H1 (cell line): Measurements from ENCODE around the gene RNU5D-1. TPM values are rescaled to one million over a fixed set of nuclear protein-coding genes. Genes with fewer than 3 reads are reported as not detected.

Experiments
- CTCF ChIA-PET: fragments of 300-600 bp; sonication (Branson Sonifier 250); formaldehyde crosslinking; loops from one replicate; lab custom pipeline; 2021; ENCODE audit not compliant: partially characterized antibody; lab: Charles Lee
- POLR2A ChIA-PET: fragments of 300-600 bp; sonication (Branson Sonifier 250); formaldehyde crosslinking; loops from one replicate; lab custom pipeline; 2021; ENCODE audit warnings: inconsistent platforms; ENCODE audit not compliant: partially characterized antibody; lab: Charles Lee
- DNase-seq, 2 experiments: peaks; one replicate each; pipeline versions ENCODE4 v3.0.0 to v3.0.0-alpha.2; 2010 to 2022; ENCODE audit warnings: low spot score in 2 of 2, low read depth in 1 of 2, mixed read lengths in 1 of 2
- FAIRE-seq: peaks from 2 replicates; lab custom pipeline; 2011; peaks lifted over from hg19 to GRCh38; lab: Jason Lieb, UNC
- H2AFZ ChIP-seq: 2 replicates; pipeline ENCODE4 v1.8.1; 2012; ENCODE audit warnings: low read length, inconsistent platforms
- H2AK5ac ChIP-seq: 2 replicates; pipeline ENCODE4 v1.6.1; 2013; ENCODE audit warnings: low read depth, low read length
- H2BK120ac ChIP-seq: replicated peaks from 2 replicates; pipeline ENCODE3; 2013; ENCODE audit warnings: low read depth, low read length, inconsistent platforms
- H2BK12ac ChIP-seq: 2 replicates; pipeline ENCODE4 v1.6.1; 2013; ENCODE audit warnings: low read depth, low read length
- H2BK15ac ChIP-seq: 2 replicates; pipeline ENCODE4 v1.6.1; 2013; ENCODE audit warnings: low read length
- H2BK20ac ChIP-seq: 2 replicates; pipeline ENCODE4 v1.6.1; 2013; ENCODE audit warnings: low read length
- H2BK5ac ChIP-seq: 2 replicates; pipeline ENCODE4 v1.6.1; 2013; ENCODE audit warnings: low read depth, low read length
- H3K14ac ChIP-seq: 2 replicates; pipeline ENCODE4 v1.6.1; 2013; ENCODE audit warnings: inconsistent platforms; ENCODE audit not compliant: insufficient read length
- H3K18ac ChIP-seq: 2 replicates; pipeline ENCODE4 v1.6.1; 2013; ENCODE audit warnings: low read length; ENCODE audit errors: extremely low read depth
- H3K23ac ChIP-seq: 2 replicates; pipeline ENCODE4 v1.6.1; 2013; ENCODE audit warnings: inconsistent platforms; ENCODE audit not compliant: insufficient read length
- H3K23me2 ChIP-seq: 2 replicates; pipeline ENCODE4 v1.6.1; 2013; ENCODE audit warnings: low read depth, low read length
- H3K27ac ChIP-seq: 2 replicates; pipeline ENCODE4 v1.6.1; 2011; ENCODE audit warnings: low read depth, low read length, inconsistent platforms
- H3K27me3 ChIP-seq, 4 experiments: replicated peaks in 1 of 4; 1 replicate in 1 of 4; 2 replicates in 3 of 4; pipeline versions ENCODE4 v1.6.1 to v1.8.1; 2011 to 2013; ENCODE audit warnings: low read length in 3 of 4, mild to moderate bottlenecking in 3 of 4, inconsistent platforms in 2 of 4, mixed read lengths in 2 of 4, moderate library complexity in 1 of 4; ENCODE audit not compliant: control insufficient read depth in 3 of 4, insufficient read depth in 3 of 4; ENCODE audit errors: extremely low read depth in 1 of 4
- H3K36me3 ChIP-seq, 4 experiments: 2 replicates each; pipeline versions ENCODE4 v1.6.1 to v1.8.1; 2011 to 2013; ENCODE audit warnings: mild to moderate bottlenecking in 4 of 4, low read length in 3 of 4, moderate library complexity in 2 of 4, control low read depth in 1 of 4, inconsistent platforms in 1 of 4; ENCODE audit not compliant: insufficient read depth in 4 of 4, control insufficient read depth in 2 of 4
- H3K4ac ChIP-seq: replicated peaks from 2 replicates; pipeline ENCODE3; 2013; ENCODE audit warnings: low read length, low read depth, mixed read lengths, inconsistent platforms; ENCODE audit not compliant: insufficient read length
- H3K4me1 ChIP-seq, 4 experiments: replicated peaks in 1 of 4; 1 replicate in 1 of 4; 2 replicates in 3 of 4; pipeline versions ENCODE4 v1.6.1 to v1.8.1; 2011 to 2013; ENCODE audit warnings: low read length in 3 of 4, inconsistent platforms in 2 of 4, mixed read lengths in 1 of 4; ENCODE audit not compliant: insufficient read depth in 4 of 4, control insufficient read depth in 3 of 4
- H3K4me2 ChIP-seq, 2 experiments: 2 replicates each; pipeline versions ENCODE4 v1.6.1 to v1.8.1; 2011 to 2013; ENCODE audit warnings: low read depth in 2 of 2, low read length in 2 of 2, control low read depth in 1 of 2, inconsistent platforms in 1 of 2, mild to moderate bottlenecking in 1 of 2; ENCODE audit not compliant: insufficient read depth in 1 of 2
- H3K4me3 ChIP-seq, 4 experiments: fragments of 200-600, 300-600 bp in 1 of 4; sonication (generic), shearing (Covaris generic), sonication (Bioruptor Twin) in 1 of 4; 2 replicates each; pipeline versions ENCODE4 v1.5.1 to v1.8.1; 2011 to 2016; ENCODE audit warnings: low read length in 4 of 4, low read depth in 3 of 4, control low read depth in 2 of 4, inconsistent platforms in 2 of 4, mild to moderate bottlenecking in 2 of 4, mixed read lengths in 1 of 4, moderate library complexity in 1 of 4; ENCODE audit not compliant: insufficient read depth in 2 of 4; ENCODE audit errors: extremely low read depth in 1 of 4
- H3K56ac ChIP-seq: replicated peaks from 2 replicates; pipeline ENCODE3; 2013; ENCODE audit warnings: low read depth, mild to moderate bottlenecking, mixed read lengths, low read length, inconsistent platforms; ENCODE audit not compliant: insufficient read length
- H3K79me1 ChIP-seq: 2 replicates; pipeline ENCODE4 v1.6.1; 2013; ENCODE audit warnings: low read depth, low read length, control low read depth
- H3K79me2 ChIP-seq, 2 experiments: 2 replicates each; pipeline versions ENCODE4 v1.6.1 to v1.8.1; 2012 to 2013; ENCODE audit warnings: low read length in 2 of 2, mild to moderate bottlenecking in 2 of 2, inconsistent platforms in 1 of 2; ENCODE audit not compliant: insufficient read depth in 2 of 2, control insufficient read depth in 1 of 2
- H3K9ac ChIP-seq, 4 experiments: replicated peaks in 1 of 4; 1 replicate in 1 of 4; 2 replicates in 3 of 4; pipeline versions ENCODE4 v1.6.1 to v1.8.1; 2011 to 2013; ENCODE audit warnings: low read depth in 3 of 4, low read length in 3 of 4, control low read depth in 2 of 4, mild to moderate bottlenecking in 2 of 4, moderate library complexity in 2 of 4, inconsistent platforms in 1 of 4; ENCODE audit errors: extremely low read depth in 1 of 4
- H3K9me3 ChIP-seq, 2 experiments: 2 replicates each; pipeline versions ENCODE4 v1.6.1 to v1.8.1; 2012 to 2013; ENCODE audit warnings: mild to moderate bottlenecking in 2 of 2, moderate library complexity in 2 of 2, control low read depth in 1 of 2, inconsistent platforms in 1 of 2, low read depth in 1 of 2, low read length in 1 of 2, mixed read lengths in 1 of 2; ENCODE audit not compliant: insufficient read depth in 2 of 2
- H4K20me1 ChIP-seq, 2 experiments: replicated peaks in 1 of 2; 2 replicates each; pipeline versions ENCODE3 to v1.8.1; 2011 to 2013; ENCODE audit warnings: inconsistent platforms in 2 of 2, low read length in 2 of 2, mild to moderate bottlenecking in 1 of 2; ENCODE audit not compliant: insufficient read depth in 2 of 2, control insufficient read depth in 1 of 2
- H4K5ac ChIP-seq: 2 replicates; pipeline ENCODE4 v1.6.1; 2013; ENCODE audit warnings: low read length, low read depth, mixed read lengths, inconsistent platforms; ENCODE audit not compliant: insufficient read length
- H4K8ac ChIP-seq: 2 replicates; pipeline ENCODE4 v1.8.0; 2013; ENCODE audit warnings: mild to moderate bottlenecking, moderate library complexity, low read length, inconsistent platforms; ENCODE audit not compliant: insufficient read depth; ENCODE audit errors: extremely low read depth
- H4K91ac ChIP-seq: replicated peaks from 2 replicates; pipeline ENCODE3; 2013; ENCODE audit warnings: low read length, mixed read lengths, inconsistent platforms; ENCODE audit not compliant: insufficient read length
- ASH2L ChIP-seq: fragments of 200-600, 300-600 bp; sonication (generic); IDR thresholded peaks from one replicate; pipeline ENCODE4 v1.7.1; 2017; ENCODE audit warnings: low read length
- CREB1 ChIP-seq: IDR thresholded peaks from 2 replicates; pipeline ENCODE4 v1.6.1; 2012; ENCODE audit warnings: inconsistent platforms
- EGR1 ChIP-seq: IDR thresholded peaks from 2 replicates; pipeline ENCODE4 v1.6.1; 2011; ENCODE audit warnings: low read depth, low read length, borderline replicate concordance
- EP300 ChIP-seq, 2 experiments: IDR thresholded peaks; 1 replicate in 1 of 2; 2 replicates in 1 of 2; pipeline ENCODE4 v1.6.1; 2011 to 2012; ENCODE audit warnings: low read depth in 2 of 2, low read length in 2 of 2, mild to moderate bottlenecking in 2 of 2, borderline replicate concordance in 1 of 2, inconsistent platforms in 1 of 2, moderate library complexity in 1 of 2
- NRF1 ChIP-seq: IDR thresholded peaks from 2 replicates; pipeline ENCODE4 v1.6.1; 2011; ENCODE audit warnings: mild to moderate bottlenecking, low read depth, low read length, improper control_type of control experiment
- POLR2AphosphoS5 ChIP-seq: IDR thresholded peaks from 2 replicates; pipeline ENCODE4 v1.6.1; 2011; ENCODE audit warnings: low read depth, low read length
- RBBP5 ChIP-seq: IDR thresholded peaks from 2 replicates; pipeline ENCODE4 v1.7.1; 2012; ENCODE audit warnings: low read depth, mild to moderate bottlenecking, inconsistent platforms, low read length, moderate library complexity, borderline replicate concordance
- RNF2 ChIP-seq: fragments of 200-900, 300-1000 bp; sonication (generic); IDR thresholded peaks from 2 replicates; pipeline ENCODE4 v1.7.1; 2016; ENCODE audit warnings: borderline replicate concordance, low read depth, mild to moderate bottlenecking, antibody characterized with exemption, low read length; ENCODE audit not compliant: poor library complexity, severe bottlenecking; ENCODE audit errors: missing control alignments
- SP2 ChIP-seq: IDR thresholded peaks from 2 replicates; pipeline ENCODE4 v1.6.1; 2012; ENCODE audit warnings: mild to moderate bottlenecking, low read length, inconsistent platforms
- TEAD4 ChIP-seq: IDR thresholded peaks from 2 replicates; pipeline ENCODE4 v1.6.1; 2012; ENCODE audit warnings: low read depth, low read length, inconsistent platforms, mixed read lengths
- WGBS, 2 experiments: shearing (Covaris generic) in 1 of 2; methylation state at CpG; one replicate each; pipeline versions ENCODE4 v1.1.6 to v1.1.7; 2013 to 2015; ENCODE audit warnings: low lambda C conversion rate in 2 of 2, mixed read lengths in 2 of 2, inconsistent platforms in 1 of 2, low coverage in 1 of 2, missing lambda C conversion rate in 1 of 2; ENCODE audit not compliant: insufficient replicate concordance in 2 of 2, insufficient coverage in 1 of 2, insufficient read length in 1 of 2; ENCODE audit errors: extremely low coverage in 1 of 2, missing lambda C conversion rate in 1 of 2; 5-methylcytosine and 5-hydroxymethylcytosine counted together
- polyA plus RNA-seq, 7 experiments: library from polyadenylated mRNA; depleted of rRNA in 3 of 7; stranded (reverse) in 5 of 7; unstranded in 2 of 7; fragments of >200 nt in 5 of 7; fragments of 200-250 nt in 2 of 7; gene quantifications; 1 replicate in 5 of 7; 2 replicates in 1 of 7; 4 replicates in 1 of 7; pipeline versions ENCODE4 v1.2.1 to v1.2.3, GENCODE V29; 2011 to 2013; ENCODE audit warnings: missing spikeins in 2 of 7, mixed read lengths in 2 of 7
- total RNA-seq: library from RNA; stranded (reverse); fragmentation: NEBNext Ultra II Directional; extraction: Animal tissue kit (Norgen Biotek cat#: 25700); gene quantifications from 2 replicates; pipeline ENCODE4 v1.2.1, GENCODE V29; 2021

The RNU5D-1 gene
- total and polyA plus RNA-seq, 2 of the 8 experiments (the other 6 are each of a cell fraction or from before 2014, with no cell fraction given) = under 0.01 TPM; not detected in 1

DNA sequence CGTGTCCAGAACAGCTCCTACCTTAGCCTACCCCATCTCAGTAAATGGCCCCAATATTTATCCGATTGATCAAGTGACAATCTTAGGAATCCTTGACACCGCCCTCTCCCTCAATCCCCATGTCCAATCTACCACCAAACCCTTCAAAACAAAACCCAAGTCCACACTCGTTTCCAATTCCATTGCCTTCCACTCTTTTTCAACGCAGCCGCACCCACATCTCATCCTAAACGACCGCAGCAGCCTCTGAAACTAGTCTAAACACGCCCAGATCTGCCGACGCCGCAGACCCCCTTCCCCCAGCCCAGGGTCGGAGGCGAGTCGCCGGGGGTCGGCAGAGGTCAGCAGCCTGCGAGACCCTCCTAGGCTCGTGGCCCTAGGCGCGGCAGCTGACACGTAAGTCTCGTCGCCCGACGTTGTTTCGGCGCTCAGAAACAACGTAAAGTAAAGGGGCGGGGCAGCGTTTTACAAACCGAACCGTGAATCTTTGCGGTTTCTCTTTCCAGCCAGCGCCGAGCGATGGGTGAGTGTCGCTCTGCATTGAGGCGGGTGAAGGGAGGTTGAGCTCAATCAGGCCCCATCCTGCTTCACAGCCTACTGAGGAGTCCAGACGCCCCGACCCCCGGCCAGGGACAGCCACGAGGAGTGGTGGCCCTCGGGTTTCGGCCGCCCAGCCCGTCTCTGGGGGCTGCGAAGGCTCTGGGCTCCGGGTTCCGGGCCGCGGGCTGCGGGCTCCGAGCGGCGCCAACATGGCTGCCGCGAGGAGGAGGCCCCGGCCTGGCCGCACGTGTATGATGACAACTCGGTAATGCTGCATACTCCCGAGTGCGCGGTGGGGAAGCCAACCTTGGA lies 44.3 kb upstream of the RNU5D-1 start, which contains the start of gene RPS8:
Gene RPS8, plus strand, starts transcription at position 463 of the 852 bp plus-strand sequence. Its CDS starts 57 bp downstream, at position 520.
- peak within 1 kb of the TSS; percentile 96 for H2BK5ac ChIP-seq
- peak within 1 kb of the TSS; percentile 50 for H4K91ac ChIP-seq
- H2BK15ac ChIP-seq = no peak within 1 kb of the TSS
- H4K20me1 ChIP-seq = peaks cover 12 to 21% of the 10 kb centered on the region in 2 experiments
- H3K23me2 ChIP-seq = peaks cover 16% of the 10 kb centered on the region
- H2BK20ac ChIP-seq = no peak within 1 kb of the TSS
- DNase-seq = peak; percentile 85 to 94
- no peak within 1 kb of the TSS for H2AFZ ChIP-seq
- peak within 1 kb of the TSS; percentile 74 for H3K4ac ChIP-seq
- ChIA-PET CTCF (interaction anchor here (0.6 to 4.1 kb wide), 9 partner anchors 11 to 239 kb away, joined by 3 to 21 read pairs (median 4); partner anchors contain the start of gene RNU5D-1), POLR2A (interaction anchor here (0.6 to 23.6 kb wide), 41 partner anchors 13 to 949 kb away, joined by 3 to 428 read pairs (median 5); partner anchors contain the start of genes ARMH1, BEST4, BTBD19 and CCDC163)
- H4K5ac ChIP-seq = peak within 1 kb of the TSS; percentile 82
- no peak for FAIRE-seq
- H3K56ac ChIP-seq = peak within 1 kb of the TSS; percentile 94
- peaks cover 3% of the 10 kb centered on the region; the same call in 1 of the 2 replicates for H3K79me1 ChIP-seq
- H4K8ac ChIP-seq = peak within 1 kb of the TSS; percentile 99
- no peaks in the 10 kb centered on the region for H3K27me3 ChIP-seq
- H3K4me2 ChIP-seq = peak within 1 kb of the TSS; percentile 93 to 98
- H3K79me2 ChIP-seq = peaks cover 15 to 33% of the 10 kb centered on the region in 2 experiments
- H3K4me3 ChIP-seq = peak within 1 kb of the TSS; percentile 68 to 95 (median 84)
- H3K4me1 ChIP-seq = peaks cover 0 to 8% (median 2%) of the 10 kb centered on the region in 4 experiments; a peak in 5 of 7 replicates
- H3K14ac ChIP-seq = no peak within 1 kb of the TSS
- H3K9ac ChIP-seq = peak within 1 kb of the TSS; percentile 96 to 100 (median 98)
- H3K36me3 ChIP-seq = peaks cover 24 to 44% (median 34%) of the 10 kb centered on the region in 4 experiments
- whole genome bisulfite sequencing, 2 experiments = 2% methylated on average over 56 of the region's 65 CpGs; no CpG with 5 or more reads in 1 of the 2 experiments
- H3K9me3 ChIP-seq = no peaks in the 10 kb centered on the region
- H2BK12ac ChIP-seq = peak within 1 kb of the TSS; percentile 50; the same call in 1 of the 2 replicates
- peak within 1 kb of the TSS; percentile 93; the same call in 1 of the 2 replicates for H2AK5ac ChIP-seq
- H2BK120ac ChIP-seq = no peak within 1 kb of the TSS
- H3K23ac ChIP-seq = no peak within 1 kb of the TSS
- peak within 1 kb of the TSS; percentile 85 for H3K27ac ChIP-seq
- peak within 1 kb of the TSS; percentile 90 for H3K18ac ChIP-seq
- TF ChIP-seq CREB1 (peak; percentile 100), SP2 (no peak), EP300 (IDR thresholded peaks at IDR 0.05; ENCODE audit: borderline replicate concordance in 1 of 2, low read depth in 2 of 2, low read length in 2 of 2) (peak in 1 of 2 experiments; percentile 51; a peak in 1 of 3 replicates), EGR1 (no peak), NRF1 (peak; percentile 7; the same call in 1 of the 2 replicates), RBBP5 (no peak; the same call in 1 of the 2 replicates), ASH2L (peak; percentile 91), TEAD4 (no peak), RNF2 (no peak), POLR2AphosphoS5 (peak; percentile 97)
